ENCODE results near the gene MAPKAPK2.

Gene MAPKAPK2

GRCh38 chr1:206722751-206723461 is 38.2 kb downstream of the MAPKAPK2 start:
- DNase-seq (ENCODE audit: low read depth in 2 of 2): no peak

GRCh38 chr1:206723462-206723804 is 38.7 kb downstream of the MAPKAPK2 start:
- DNase-seq (ENCODE audit: low read depth in 2 of 2): no peak

GRCh38 chr1:206723805-206724472 is 39.2 kb downstream of the MAPKAPK2 start:
- DNase-seq (ENCODE audit: low read depth in 2 of 2): no peak

- no peak for DNase-seq (ENCODE audit: low read depth in 2 of 2)
These were observed 40.6 kb downstream of the MAPKAPK2 start for GRCh38 chr1:206725109-206725963.

- no peak for DNase-seq (ENCODE audit: low read depth in 2 of 2)
These were observed 43.4 kb downstream of the MAPKAPK2 start for GRCh38 chr1:206727981-206728696.

GRCh38 chr1:206728697-206728987 is 43.9 kb downstream of the MAPKAPK2 start:
- no peak for DNase-seq (ENCODE audit: low read depth in 2 of 2)

- no peak for DNase-seq (ENCODE audit: low read depth in 2 of 2)
These were observed 44.3 kb downstream of the MAPKAPK2 start for GRCh38 chr1:206729050-206729449.

- DNase-seq (ENCODE audit: low read depth in 2 of 2): no peak
These were observed 44.8 kb downstream of the MAPKAPK2 start for GRCh38 chr1:206729507-206729906.

- DNase-seq (ENCODE audit: low read depth in 2 of 2): no peak
These were observed 47.8 kb downstream of the MAPKAPK2 start for GRCh38 chr1:206732508-206732907.

- no peak for DNase-seq (ENCODE audit: low read depth in 2 of 2)
These were observed 48.3 kb downstream of the MAPKAPK2 start for GRCh38 chr1:206732992-206733391.

- DNase-seq (ENCODE audit: low read depth in 2 of 2): peak in 1 of 2 donors; percentile 38
These were observed 49.9 kb downstream of the MAPKAPK2 start for GRCh38 chr1:206734499-206735142.

GRCh38 chr1:206735553-206736031 is 50.9 kb downstream of the MAPKAPK2 start:
- no peak for DNase-seq (ENCODE audit: low read depth in 2 of 2)

GRCh38 chr1:206736878-206737728 is 52.4 kb downstream of the MAPKAPK2 start:
- DNase-seq (ENCODE audit: low read depth in 2 of 2): no peak

GRCh38 chr1:206737729-206738201 is 53.1 kb downstream of the MAPKAPK2 start:
- DNase-seq (ENCODE audit: low read depth in 2 of 2): no peak

- no peak for DNase-seq (ENCODE audit: low read depth in 2 of 2)
These were observed 54.0 kb downstream of the MAPKAPK2 start for GRCh38 chr1:206738370-206739366.

- DNase-seq (ENCODE audit: low read depth in 2 of 2): no peak
These were observed 54.8 kb downstream of the MAPKAPK2 start for GRCh38 chr1:206739411-206740076.

GRCh38 chr1:206741142-206741701 is 56.5 kb downstream of the MAPKAPK2 start:
- no peak for DNase-seq (ENCODE audit: low read depth in 2 of 2)

- peak; percentile 56 to 67 for DNase-seq (ENCODE audit: low read depth in 2 of 2)
These were observed 58.1 kb downstream of the MAPKAPK2 start for GRCh38 chr1:206742719-206743383.

Data from stimulated activated CD8-positive, alpha-beta memory T cell treated with anti-CD3 and anti-CD28 coated beads, Interleukin-15, amount 100 ng/mL, for 48 hours (primary cell).